Vagina (tissue), 2 donors: ENCODE results near the gene GNAQ.

ENCODE experiments used
- CTCF ChIP-seq, 3 experiments: fragments of 450-650 bp in 2 of 3; fragments of 200-600 bp in 1 of 3; sonication (generic) in 1 of 3; IDR thresholded peaks; one replicate each; pipeline ENCODE4 v1.5.1; 2017 to 2019; ENCODE audit warnings: antibody characterized with exemption in 3 of 3, mild to moderate bottlenecking in 2 of 3, moderate library complexity in 2 of 3
- POLR2A ChIP-seq, 2 donors: fragments of 450-650 bp; IDR thresholded peaks; one replicate each; pipeline ENCODE4 v1.6.1; 2017; ENCODE audit warnings: antibody characterized with exemption in 2 of 2, mild to moderate bottlenecking in 2 of 2, moderate library complexity in 2 of 2

GRCh38 chr9:77738932-77739331, 292.7 kb downstream of the GNAQ start:
- no peak for TF ChIP-seq POLR2A (IDR thresholded peaks at IDR 0.05)
- TF ChIP-seq CTCF (IDR thresholded peaks at IDR 0.05): no peak
